Memory B cell (primary cell): ENCODE measurements around the gene SLC37A1.

Source experiments
- ATAC-seq: fragments of 150-1000 bp; cut with Tn5 transposase; 2 replicates; pipeline ENCODE4 v1.10.0; 2021; ENCODE audit warnings: low read depth, mild to moderate bottlenecking, moderate library complexity
- DNase-seq, 2 donors: peaks; one replicate each; pipeline ENCODE4 v3.0.0; 2022; ENCODE audit warnings: low spot score in 2 of 2
- H3K27ac Mint-ChIP-seq: one replicate; pipeline ENCODE4 v1.8.0; 2022; ENCODE audit warnings: mild to moderate bottlenecking, moderate library complexity, mixed read lengths
- H3K27me3 Mint-ChIP-seq: one replicate; pipeline ENCODE4 v1.8.0; 2022; ENCODE audit warnings: mixed read lengths
- H3K36me3 Mint-ChIP-seq: one replicate; pipeline ENCODE4 v1.8.0; 2022; ENCODE audit warnings: mild to moderate bottlenecking, mixed read lengths
- H3K4me1 Mint-ChIP-seq: one replicate; pipeline ENCODE4 v1.8.0; 2022; ENCODE audit warnings: mixed read lengths
- H3K4me3 Mint-ChIP-seq: one replicate; pipeline ENCODE4 v1.8.0; 2022; ENCODE audit warnings: mild to moderate bottlenecking, moderate library complexity, mixed read lengths
- H3K9me3 Mint-ChIP-seq: one replicate; pipeline ENCODE4 v1.8.0; 2022; ENCODE audit warnings: mixed read lengths

Gene SLC37A1

DNA sequence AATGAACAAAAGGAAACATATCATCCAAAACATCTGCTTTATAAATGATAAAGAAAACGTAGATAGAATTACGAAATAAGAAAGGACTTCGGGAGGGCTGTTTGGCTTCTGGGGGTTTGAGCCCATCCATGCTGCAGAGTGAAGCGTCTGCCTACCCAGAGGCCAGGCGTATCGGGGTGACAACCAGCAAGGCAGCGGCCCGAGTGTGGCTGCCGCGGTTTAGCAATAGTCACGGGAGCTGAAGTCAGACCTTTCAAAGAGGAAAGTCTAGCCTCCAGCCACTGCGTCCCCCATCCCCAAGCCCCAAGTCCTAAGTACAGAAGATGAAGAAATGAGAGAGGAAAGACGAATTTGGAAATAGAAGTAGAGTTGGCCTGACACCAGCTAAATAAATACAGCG, 8.6 kb downstream of the SLC37A1 start:
- H3K4me1 Mint-ChIP-seq = peaks cover 44% of the 10 kb centered on the region
- no peaks in the 10 kb centered on the region for H3K27me3 Mint-ChIP-seq
- peaks cover 33% of the 10 kb centered on the region for H3K36me3 Mint-ChIP-seq
- no peak for DNase-seq
- peak overlapping the region; percentile 100 for H3K27ac Mint-ChIP-seq
- H3K4me3 Mint-ChIP-seq = no peak overlapping the region
- no peak for ATAC-seq
- no peaks in the 10 kb centered on the region for H3K9me3 Mint-ChIP-seq

- Mint-ChIP-seq H3K36me3 (peaks cover 33% of the 10 kb centered on the region), H3K9me3 (no peaks in the 10 kb centered on the region), H3K4me3 (peak overlapping the region; percentile 43), H3K27ac (peak overlapping the region; percentile 100), H3K27me3 (no peaks in the 10 kb centered on the region), H3K4me1 (peaks cover 49% of the 10 kb centered on the region)
- DNase-seq (no peak), ATAC-seq (no peak)
Observed at GRCh38 chr21:42522771-42523170, 9.1 kb downstream of the SLC37A1 start.

DNA sequence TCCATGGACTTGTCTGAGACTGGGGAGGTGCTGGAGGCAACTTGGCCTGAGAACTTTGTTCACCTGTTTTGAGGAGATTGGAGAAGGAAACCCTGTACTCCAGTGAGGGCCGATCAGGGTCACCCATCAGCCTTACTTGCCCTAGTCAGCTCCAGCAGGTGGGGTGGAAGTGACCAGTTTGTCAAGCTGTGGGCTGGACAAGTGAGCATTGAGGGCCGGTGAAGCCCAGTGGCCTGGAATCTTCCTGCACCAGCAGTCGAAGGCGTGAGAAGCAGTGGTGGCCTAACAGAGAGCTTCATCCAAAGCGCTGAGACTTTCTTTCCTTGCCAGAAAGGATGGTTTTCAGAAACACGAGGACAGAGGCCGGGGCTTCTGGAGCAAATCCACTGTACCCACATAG, 9.6 kb downstream of the SLC37A1 start:
- H3K4me3 Mint-ChIP-seq = peak overlapping the region; percentile 43
- peak overlapping the region; percentile 100 for H3K27ac Mint-ChIP-seq
- peaks cover 33% of the 10 kb centered on the region for H3K36me3 Mint-ChIP-seq
- ATAC-seq = no peak
- no peaks in the 10 kb centered on the region for H3K9me3 Mint-ChIP-seq
- no peak for DNase-seq
- H3K27me3 Mint-ChIP-seq = no peaks in the 10 kb centered on the region
- peaks cover 53% of the 10 kb centered on the region for H3K4me1 Mint-ChIP-seq

DNA sequence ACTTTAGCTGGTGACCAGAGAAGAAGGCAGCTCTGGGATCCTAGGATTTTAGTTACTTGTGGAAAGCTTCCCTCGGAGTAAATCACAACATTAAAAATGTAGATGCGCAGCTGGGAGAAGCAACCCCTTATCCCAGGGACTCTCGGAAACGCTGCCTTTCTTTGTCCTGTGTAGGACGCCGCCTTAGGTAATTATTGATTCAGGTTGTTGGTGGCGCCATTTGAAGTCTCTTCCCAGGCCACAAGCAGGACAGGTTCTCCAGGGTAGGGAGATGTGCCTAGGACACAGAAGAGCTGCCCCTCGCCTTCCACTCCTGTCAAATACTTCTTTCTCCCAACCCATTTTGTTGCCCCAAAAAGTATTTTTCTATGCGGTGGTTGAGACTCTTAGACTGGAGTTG, 10.3 kb downstream of the SLC37A1 start:
- Mint-ChIP-seq H3K27me3 (no peaks in the 10 kb centered on the region), H3K36me3 (peaks cover 32% of the 10 kb centered on the region), H3K4me3 (peak overlapping the region; percentile 86), H3K27ac (peak overlapping the region; percentile 100), H3K4me1 (peaks cover 53% of the 10 kb centered on the region), H3K9me3 (no peaks in the 10 kb centered on the region)
- ATAC-seq (no peak), DNase-seq (no peak)

- Mint-ChIP-seq H3K4me3 (peak overlapping the region; percentile 86), H3K27ac (peak overlapping the region; percentile 100), H3K9me3 (no peaks in the 10 kb centered on the region), H3K27me3 (no peaks in the 10 kb centered on the region), H3K36me3 (peaks cover 28% of the 10 kb centered on the region), H3K4me1 (peaks cover 54% of the 10 kb centered on the region)
- ATAC-seq (peak; percentile 80), DNase-seq (peak; percentile 85 to 93)
Observed at GRCh38 chr21:42524341-42525028, 10.8 kb downstream of the SLC37A1 start.

- Mint-ChIP-seq H3K27me3 (no peaks in the 10 kb centered on the region), H3K27ac (peak overlapping the region; percentile 100), H3K9me3 (no peaks in the 10 kb centered on the region), H3K4me1 (peaks cover 57% of the 10 kb centered on the region), H3K36me3 (peaks cover 22% of the 10 kb centered on the region), H3K4me3 (peak overlapping the region; percentile 86)
- DNase-seq = no peak
- peak; percentile 16 for ATAC-seq
Observed at GRCh38 chr21:42525029-42525581, 11.5 kb downstream of the SLC37A1 start.

DNA sequence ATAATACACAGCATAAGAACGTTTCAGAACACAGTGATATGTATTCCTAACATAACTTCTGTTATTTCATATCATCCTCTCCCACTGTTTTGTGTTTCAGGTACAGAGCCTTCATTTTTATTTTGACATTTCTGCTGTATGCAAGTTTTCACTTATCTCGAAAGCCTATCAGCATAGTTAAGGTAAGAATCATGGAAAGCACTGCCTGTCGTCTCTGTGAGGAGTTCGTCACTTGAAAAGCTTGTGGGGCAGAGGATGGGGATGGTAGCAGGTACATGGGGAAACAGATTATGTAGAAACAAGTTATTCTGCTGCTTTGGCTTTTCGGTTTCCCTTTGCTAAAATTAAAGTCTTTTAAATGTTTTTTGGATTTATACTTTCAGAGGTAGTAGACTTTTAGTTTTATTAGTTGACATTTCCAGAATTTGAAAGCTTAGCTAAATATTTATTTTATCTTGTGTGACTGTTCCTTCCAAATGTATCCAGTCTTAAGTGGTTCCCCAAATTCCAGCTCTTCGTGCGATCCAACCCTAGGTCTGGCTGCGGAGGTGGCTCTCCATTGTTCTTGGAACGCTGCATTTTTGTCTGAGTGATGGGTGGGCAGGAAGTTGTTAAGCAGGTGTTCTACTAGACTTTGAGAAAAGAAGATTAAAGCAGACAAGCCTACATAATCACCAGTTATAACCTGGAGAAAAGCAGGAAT, 12.2 kb downstream of the SLC37A1 start:
- H3K4me3 Mint-ChIP-seq = peak overlapping the region; percentile 50
- no peak for DNase-seq
- no peak for ATAC-seq
- peaks cover 21% of the 10 kb centered on the region for H3K36me3 Mint-ChIP-seq
- H3K4me1 Mint-ChIP-seq = peaks cover 60% of the 10 kb centered on the region
- H3K27me3 Mint-ChIP-seq = no peaks in the 10 kb centered on the region
- peak overlapping the region; percentile 100 for H3K27ac Mint-ChIP-seq
- H3K9me3 Mint-ChIP-seq = no peaks in the 10 kb centered on the region

DNA sequence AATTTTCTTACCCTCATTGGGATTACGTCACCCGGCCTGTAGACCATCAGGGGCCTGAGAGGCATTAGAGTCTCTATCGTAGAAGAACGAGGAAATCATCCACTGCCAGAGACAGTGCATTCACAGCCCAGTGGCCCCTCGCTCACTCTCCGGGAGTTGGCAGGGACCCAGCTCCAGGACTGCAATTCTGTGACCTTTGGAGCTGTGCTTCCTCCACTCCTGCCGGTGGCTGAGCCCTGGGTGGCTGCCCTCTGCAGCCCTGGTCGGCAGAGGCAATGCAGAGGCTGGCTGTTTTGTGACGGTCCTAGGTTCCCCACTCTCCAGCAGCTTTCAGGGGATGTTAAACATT, 12.7 kb downstream of the SLC37A1 start:
- Mint-ChIP-seq H3K36me3 (peaks cover 22% of the 10 kb centered on the region), H3K27me3 (no peaks in the 10 kb centered on the region), H3K27ac (peak overlapping the region; percentile 100), H3K4me1 (peaks cover 62% of the 10 kb centered on the region), H3K4me3 (peak overlapping the region; percentile 50), H3K9me3 (no peaks in the 10 kb centered on the region)
- DNase-seq (no peak), ATAC-seq (no peak)

DNA sequence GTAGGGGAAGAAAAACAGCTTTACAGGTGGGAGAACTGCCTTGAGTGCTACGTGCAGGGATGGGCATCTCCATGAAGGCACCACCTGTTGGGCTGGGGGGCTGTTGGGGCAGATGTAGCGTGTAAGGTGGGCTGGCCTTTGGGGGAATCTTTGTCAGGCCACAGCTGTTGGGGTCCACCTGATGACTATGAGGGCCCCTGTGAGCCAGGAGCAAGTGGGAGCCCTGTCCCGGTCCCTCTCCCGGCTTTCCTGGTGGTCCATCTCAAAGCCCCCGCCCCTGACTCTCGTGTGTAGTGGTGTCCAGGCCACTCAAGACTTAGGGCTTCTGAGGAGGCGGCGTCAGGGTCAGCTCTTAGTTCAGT, 13.5 kb downstream of the SLC37A1 start:
- peak overlapping the region; percentile 83 for H3K4me3 Mint-ChIP-seq
- peak overlapping the region; percentile 100 for H3K27ac Mint-ChIP-seq
- no peaks in the 10 kb centered on the region for H3K27me3 Mint-ChIP-seq
- H3K9me3 Mint-ChIP-seq = no peaks in the 10 kb centered on the region
- no peak for ATAC-seq
- no peak for DNase-seq
- H3K4me1 Mint-ChIP-seq = peaks cover 59% of the 10 kb centered on the region
- H3K36me3 Mint-ChIP-seq = peaks cover 19% of the 10 kb centered on the region

DNA sequence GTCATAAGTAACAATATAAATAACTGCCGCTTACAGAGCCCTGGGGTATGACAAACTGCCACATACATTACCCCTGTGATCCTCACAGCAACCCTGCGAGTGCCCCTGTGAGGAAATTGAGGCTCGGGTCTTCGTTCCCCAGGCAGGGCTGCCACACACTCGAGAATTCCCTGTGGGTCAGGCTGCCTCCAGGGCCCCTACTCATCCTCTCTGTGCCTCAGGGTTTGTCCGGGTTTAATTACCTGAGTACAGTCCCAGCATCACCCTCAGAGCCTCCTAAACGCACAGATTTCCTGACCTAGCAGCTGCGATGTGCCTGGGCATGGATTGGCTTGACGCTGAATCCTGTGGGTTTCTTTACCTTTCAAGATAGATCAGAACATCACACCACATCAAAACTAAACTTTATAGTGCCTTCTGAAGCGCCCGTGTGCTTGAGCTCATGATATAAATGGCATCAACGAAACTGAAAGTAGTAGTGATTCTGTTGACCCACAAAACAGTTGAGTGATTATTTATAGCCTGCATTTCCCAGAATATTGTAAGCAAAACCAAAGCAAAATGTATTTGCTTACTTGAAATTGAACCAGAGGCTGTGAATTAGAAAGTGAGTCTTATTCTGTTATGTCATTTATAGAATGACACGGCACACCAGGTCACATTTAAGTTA, 14.0 kb downstream of the SLC37A1 start:
- Mint-ChIP-seq H3K36me3 (peaks cover 22% of the 10 kb centered on the region), H3K4me1 (peaks cover 64% of the 10 kb centered on the region), H3K4me3 (peak overlapping the region; percentile 83), H3K9me3 (no peaks in the 10 kb centered on the region), H3K27ac (peak overlapping the region; percentile 100), H3K27me3 (no peaks in the 10 kb centered on the region)
- peak; percentile 10 for ATAC-seq
- peak in 1 of 2 donors; percentile 26 for DNase-seq

DNA sequence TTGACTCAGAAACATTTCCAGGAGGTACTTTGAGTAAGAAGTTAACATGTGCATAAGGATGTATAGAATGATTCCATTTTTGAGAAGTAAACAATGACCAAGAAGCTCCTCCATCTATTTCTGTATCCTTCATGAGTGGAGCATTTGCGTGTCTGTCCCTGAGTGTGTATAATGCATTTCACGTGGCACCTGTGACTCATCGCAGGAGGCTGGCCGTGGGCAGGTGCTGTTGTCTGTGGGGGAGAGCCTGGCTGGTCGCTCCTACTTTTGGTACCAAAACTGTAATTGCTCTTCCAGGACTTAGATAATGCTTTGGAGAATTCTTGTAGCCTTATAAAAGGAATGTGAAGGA, 16.5 kb downstream of the SLC37A1 start:
- ATAC-seq (no peak), DNase-seq (no peak)
- Mint-ChIP-seq H3K36me3 (peaks cover 15% of the 10 kb centered on the region), H3K27me3 (no peaks in the 10 kb centered on the region), H3K4me3 (no peak overlapping the region), H3K4me1 (peaks cover 62% of the 10 kb centered on the region), H3K9me3 (no peaks in the 10 kb centered on the region), H3K27ac (peak overlapping the region; percentile 60)

GRCh38 chr21:42531771-42532170, 18.1 kb downstream of the SLC37A1 start:
- Mint-ChIP-seq H3K27ac (peak overlapping the region; percentile 99), H3K36me3 (peaks cover 11% of the 10 kb centered on the region), H3K27me3 (no peaks in the 10 kb centered on the region), H3K4me1 (peaks cover 67% of the 10 kb centered on the region), H3K4me3 (no peak overlapping the region), H3K9me3 (no peaks in the 10 kb centered on the region)
- ATAC-seq = no peak
- no peak for DNase-seq

DNA sequence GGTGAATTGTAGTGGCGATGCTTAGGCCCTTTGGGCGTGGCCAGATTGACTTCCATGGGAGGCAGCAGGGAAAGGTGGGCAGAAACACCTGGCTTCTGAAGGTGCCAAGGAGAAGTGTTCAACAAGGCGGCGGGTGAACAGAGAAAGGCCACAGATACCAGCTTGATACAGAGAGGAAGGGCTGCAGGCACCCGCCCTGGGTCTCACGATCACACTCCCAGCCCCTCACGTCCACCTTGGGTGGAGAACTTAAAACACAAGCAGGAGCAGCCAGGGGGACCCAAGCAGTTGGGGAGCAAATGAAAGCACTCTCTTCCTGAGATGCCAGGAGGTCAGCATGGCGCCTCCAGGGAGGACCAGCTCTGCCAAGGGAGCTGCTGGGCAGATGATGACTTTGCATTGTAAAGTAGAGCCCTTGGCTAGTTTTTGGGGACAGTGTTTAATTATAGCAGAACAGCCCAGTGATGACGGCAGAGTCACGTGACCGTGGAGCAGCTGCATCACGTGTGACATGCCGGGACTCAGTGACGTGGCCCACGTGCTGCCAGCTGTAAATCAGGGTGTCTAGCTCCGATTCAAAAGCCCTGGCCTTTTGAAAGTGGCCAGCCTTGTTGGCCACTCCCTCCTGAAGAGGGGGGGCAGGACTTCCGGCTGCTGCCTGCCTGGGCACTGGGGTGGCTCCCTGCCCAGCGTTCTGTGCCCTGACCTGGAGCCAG, 19.0 kb downstream of the SLC37A1 start:
- H3K4me1 Mint-ChIP-seq = peaks cover 62% of the 10 kb centered on the region
- ATAC-seq (peak; percentile 34), DNase-seq (peak; percentile 54 to 60)
- H3K27me3 Mint-ChIP-seq = no peaks in the 10 kb centered on the region
- peak overlapping the region; percentile 99 for H3K27ac Mint-ChIP-seq
- peaks cover 12% of the 10 kb centered on the region for H3K36me3 Mint-ChIP-seq
- H3K4me3 Mint-ChIP-seq = no peak overlapping the region
- H3K9me3 Mint-ChIP-seq = no peaks in the 10 kb centered on the region
